Subcutaneous adipose tissue (tissue), 4 donors: ENCODE data around the gene MLPH. TPM values are rescaled to one million over a fixed set of nuclear protein-coding genes. Genes with fewer than 3 reads are reported as not detected.

Experiments
- CTCF ChIP-seq: fragments of 450-650 bp; IDR thresholded peaks from one replicate; pipeline ENCODE4 v1.5.1; 2016; ENCODE audit warnings: low read depth, mild to moderate bottlenecking, control low read depth, antibody characterized with exemption, moderate library complexity
- total RNA-seq, 4 donors: library from RNA; depleted of rRNA; stranded (reverse); fragments of >200 nt; gene quantifications; one replicate each; pipeline ENCODE4 v1.1.0, GENCODE V29; 2016

The MLPH gene
- total RNA-seq, 4 donors from 2014 or later: 7.1 to 24.7 (median 16.4) TPM

DNA sequence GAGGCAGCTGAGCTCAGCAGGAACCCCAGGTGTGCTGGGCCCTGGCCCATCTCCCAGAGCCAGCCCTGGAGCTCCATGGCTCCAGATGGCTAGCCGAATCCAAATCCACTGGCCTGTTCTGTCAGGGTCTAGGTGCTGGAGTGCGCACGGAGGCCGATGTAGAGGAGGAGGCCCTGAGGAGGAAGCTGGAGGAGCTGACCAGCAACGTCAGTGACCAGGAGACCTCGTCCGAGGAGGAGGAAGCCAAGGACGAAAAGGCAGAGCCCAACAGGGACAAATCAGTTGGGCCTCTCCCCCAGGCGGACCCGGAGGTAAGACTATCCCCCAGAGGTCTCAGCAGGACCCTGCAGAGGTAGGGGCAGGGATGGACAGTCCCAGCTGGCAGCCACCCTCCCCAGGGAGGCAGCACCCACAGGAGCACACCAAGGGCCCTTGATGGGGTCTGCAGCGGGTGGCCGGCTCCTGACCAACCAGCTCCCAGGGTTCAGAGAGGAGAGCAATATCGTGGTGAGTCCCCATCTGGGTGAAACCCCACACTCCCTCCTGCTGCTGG lies 53.2 kb downstream of the MLPH start:
- no peak for TF ChIP-seq CTCF

DNA sequence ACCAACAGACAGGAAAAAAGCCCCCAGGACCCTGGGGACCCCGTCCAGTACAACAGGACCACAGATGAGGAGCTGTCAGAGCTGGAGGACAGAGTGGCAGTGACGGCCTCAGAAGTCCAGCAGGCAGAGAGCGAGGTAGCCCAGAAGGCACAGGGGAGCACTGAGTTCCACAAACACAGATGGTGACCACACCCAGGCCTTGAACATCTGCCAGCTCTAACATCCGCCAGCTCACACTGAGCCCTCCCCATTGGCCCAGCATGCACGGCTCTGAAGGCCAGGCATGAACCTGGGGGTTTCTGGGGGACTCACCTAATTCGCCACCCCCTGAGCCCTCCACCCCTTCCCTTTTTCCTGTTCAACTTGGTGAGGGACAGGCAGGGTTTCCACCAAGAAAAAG lies 53.8 kb downstream of the MLPH start:
- no peak for TF ChIP-seq CTCF

- no peak for TF ChIP-seq CTCF
Observed at GRCh38 chr2:237541243-237541642, 54.2 kb downstream of the MLPH start.

GRCh38 chr2:237542001-237542704 lies 55.1 kb downstream of the MLPH start:
- TF ChIP-seq CTCF: no peak

DNA sequence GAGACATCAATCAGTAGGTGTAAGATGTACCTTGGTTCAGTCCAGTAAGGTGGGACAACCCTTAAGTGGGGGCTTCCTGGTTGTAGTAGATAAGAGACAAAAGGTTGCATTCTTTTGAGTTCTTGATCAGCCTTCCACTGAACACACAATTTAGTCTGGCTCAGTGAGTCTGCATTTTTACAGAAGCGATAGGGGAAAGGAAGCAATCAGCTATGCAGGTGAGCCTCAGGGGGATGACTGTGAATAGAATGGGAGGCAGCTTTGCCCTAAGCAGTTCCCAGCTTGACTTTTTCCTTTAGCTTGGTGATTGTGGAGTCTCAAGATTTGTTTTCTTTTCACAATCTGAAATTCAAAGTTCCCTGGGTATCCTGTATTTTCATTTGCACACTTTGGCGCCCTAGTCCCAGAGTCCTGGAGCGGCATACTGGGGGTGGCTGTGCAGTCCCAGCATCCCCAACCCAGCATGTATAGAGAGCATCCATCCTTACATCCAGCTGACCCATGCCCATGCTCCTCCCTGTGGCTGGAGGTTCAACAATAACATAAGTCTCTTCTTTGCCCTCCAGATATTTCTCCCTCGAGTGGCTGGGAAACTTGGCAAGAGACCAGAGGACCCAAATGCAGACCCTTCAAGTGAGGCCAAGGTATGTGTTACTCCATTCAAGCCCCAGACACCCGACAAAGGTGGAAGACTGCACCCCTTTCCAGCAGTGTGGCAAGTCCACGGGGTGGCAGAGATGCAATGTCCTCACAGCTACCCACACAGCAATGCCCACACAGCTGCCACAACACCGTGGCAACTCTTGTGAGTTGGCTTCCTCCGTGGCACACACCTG lies 59.2 kb downstream of the MLPH start:
- TF ChIP-seq CTCF: no peak

GRCh38 chr2:237546876-237547395 lies 59.9 kb downstream of the MLPH start:
- no peak for TF ChIP-seq CTCF
